ENCODE data around the gene PATJ.

PATJ gene

DNA sequence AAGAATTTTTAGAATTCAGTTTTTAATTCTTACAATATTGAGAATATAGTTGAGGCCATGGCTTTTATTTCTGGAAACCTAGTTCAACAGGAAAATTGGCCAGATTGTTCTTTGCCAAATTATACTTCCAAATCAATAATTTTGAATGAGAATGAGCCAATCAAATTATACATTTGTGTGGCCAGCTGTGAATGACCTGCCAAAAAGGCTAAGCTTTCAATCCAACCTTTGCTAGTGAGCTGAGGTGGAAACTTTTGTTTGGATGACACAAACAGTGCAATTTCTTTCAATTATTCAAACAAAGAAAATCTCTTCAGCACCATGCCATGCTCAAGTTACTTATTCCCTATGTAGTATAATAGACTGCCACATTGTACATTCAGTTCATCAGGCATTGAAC lies 167.8 kb downstream of the PATJ start:
- no peak overlapping the region for H3K23ac ChIP-seq (ENCODE audit: low read length)
- no peak overlapping the region for H2BK120ac ChIP-seq (ENCODE audit: insufficient read depth, low read length, poor library complexity)
- no peak overlapping the region for H3K4ac ChIP-seq (ENCODE audit: low read depth, low read length)
- H2AFZ ChIP-seq (ENCODE audit: insufficient read depth, low read length, poor library complexity) = no peak overlapping the region
- no peak overlapping the region for H3K14ac ChIP-seq (ENCODE audit: low read length)
- no peaks in the 10 kb centered on the region for H3K9me3 ChIP-seq (ENCODE audit: insufficient read depth, low read depth, low read length)
- no peak overlapping the region for H4K91ac ChIP-seq (ENCODE audit: low read depth, low read length)
- H3K27ac ChIP-seq (ENCODE audit: low read depth, low read length) = no peak overlapping the region
- H3K27me3 ChIP-seq (ENCODE audit: insufficient read depth, low read length) = no peaks in the 10 kb centered on the region
- H3K79me2 ChIP-seq (ENCODE audit: control insufficient read depth, insufficient read depth, low read length, poor library complexity) = no peaks in the 10 kb centered on the region
- no peak overlapping the region for H2BK5ac ChIP-seq (ENCODE audit: low read depth, low read length, poor library complexity)
- H3K4me2 ChIP-seq (ENCODE audit: low read length) = no peak overlapping the region
- H3K18ac ChIP-seq (ENCODE audit: low read length) = no peak overlapping the region
- no peak overlapping the region for H3K4me3 ChIP-seq (ENCODE audit: low read depth, low read length)
- no peak overlapping the region for H2BK12ac ChIP-seq (ENCODE audit: low read length)
- H4K8ac ChIP-seq (ENCODE audit: low read depth, low read length) = no peak overlapping the region
- DNase-seq = no peak
- peaks cover 0 to 2% of the 10 kb centered on the region in 2 experiments for H3K4me1 ChIP-seq (ENCODE audit: control insufficient read depth in 1 of 2, insufficient read depth in 2 of 2, low read length in 2 of 2)
- no peak overlapping the region for H3K9ac ChIP-seq (ENCODE audit: low read length)
- peaks cover 4% of the 10 kb centered on the region in 2 experiments for H3K36me3 ChIP-seq (ENCODE audit: control insufficient read depth in 1 of 2, insufficient read depth in 2 of 2, low read length in 2 of 2)
- H4K12ac ChIP-seq (ENCODE audit: low read depth, low read length) = no peak overlapping the region
- no peaks in the 10 kb centered on the region for H3K79me1 ChIP-seq (ENCODE audit: low read length)
- no peak overlapping the region for H2AK5ac ChIP-seq (ENCODE audit: low read length)

DNA sequence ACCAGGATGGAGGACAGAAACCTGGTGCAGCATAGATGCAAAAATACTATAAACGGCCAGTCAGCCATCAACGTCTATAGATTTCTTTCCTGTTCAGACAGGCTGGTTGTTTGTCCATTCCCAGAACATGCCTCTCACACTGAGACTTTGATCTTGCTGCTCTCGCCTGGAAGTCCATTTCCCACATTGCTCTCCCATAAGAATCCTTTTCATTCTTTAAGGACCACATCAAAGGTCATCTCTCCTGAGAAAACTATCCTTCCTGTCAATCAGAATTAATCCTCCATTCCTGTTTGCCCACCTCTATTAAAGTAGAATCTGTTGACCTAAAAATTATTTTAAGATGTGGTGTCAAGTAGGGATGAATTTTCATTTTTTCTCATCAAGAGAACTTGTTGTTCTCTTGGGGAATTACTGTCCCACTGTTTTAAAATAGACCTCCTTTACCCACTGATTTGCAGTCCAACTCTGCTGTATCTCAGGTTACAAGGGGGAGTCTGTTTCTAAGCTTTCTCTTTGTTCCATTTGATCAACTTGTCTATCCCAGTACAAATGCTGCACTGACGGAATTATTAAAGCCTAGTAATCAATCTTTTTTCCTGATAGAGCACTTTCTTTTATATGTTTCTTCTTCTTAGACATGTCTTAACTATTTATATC lies 172.7 kb downstream of the PATJ start:
- no peaks in the 10 kb centered on the region for H3K27me3 ChIP-seq (ENCODE audit: insufficient read depth, low read length)
- DNase-seq = peak in 1 of 2 donors; percentile 3

DNA sequence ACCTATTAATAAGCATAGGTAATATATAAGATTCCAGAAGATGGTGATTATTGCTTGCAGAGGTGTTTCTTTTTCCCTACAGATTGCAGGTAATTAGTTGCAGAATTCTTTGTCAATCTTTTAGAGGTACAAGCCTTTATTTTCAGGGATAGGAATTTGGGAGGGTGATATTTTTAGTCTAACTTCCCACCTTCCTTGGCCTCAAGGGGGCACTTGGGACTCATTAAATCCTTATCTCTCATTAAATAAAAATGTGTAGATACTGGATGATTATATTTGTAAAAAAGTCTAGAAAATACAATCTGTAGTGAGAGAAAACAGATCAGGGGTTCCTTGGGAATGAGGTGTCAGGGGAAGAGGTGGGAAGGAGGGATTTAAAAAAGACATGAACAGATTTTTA lies 179.2 kb downstream of the PATJ start:
- H3K4ac ChIP-seq (ENCODE audit: low read depth, low read length) = no peak overlapping the region
- H4K8ac ChIP-seq (ENCODE audit: low read depth, low read length) = no peak overlapping the region
- no peak overlapping the region for H3K9ac ChIP-seq (ENCODE audit: low read length)
- no peak overlapping the region for H2AFZ ChIP-seq (ENCODE audit: insufficient read depth, low read length, poor library complexity)
- no peak overlapping the region for H2BK120ac ChIP-seq (ENCODE audit: insufficient read depth, low read length, poor library complexity)
- no peak overlapping the region for H3K4me3 ChIP-seq (ENCODE audit: low read depth, low read length)
- H3K4me1 ChIP-seq (ENCODE audit: control insufficient read depth in 1 of 2, insufficient read depth in 2 of 2, low read length in 2 of 2) = no peaks in the 10 kb centered on the region
- no peak overlapping the region for H3K27ac ChIP-seq (ENCODE audit: low read depth, low read length)
- no peak overlapping the region for H2AK5ac ChIP-seq (ENCODE audit: low read length)
- H4K91ac ChIP-seq (ENCODE audit: low read depth, low read length) = no peak overlapping the region
- H3K14ac ChIP-seq (ENCODE audit: low read length) = no peak overlapping the region
- no peak overlapping the region for H2BK12ac ChIP-seq (ENCODE audit: low read length)
- H3K79me2 ChIP-seq (ENCODE audit: control insufficient read depth, insufficient read depth, low read length, poor library complexity) = no peaks in the 10 kb centered on the region
- DNase-seq = no peak
- no peak overlapping the region for H4K12ac ChIP-seq (ENCODE audit: low read depth, low read length)
- peaks cover 4 to 8% of the 10 kb centered on the region in 2 experiments for H3K36me3 ChIP-seq (ENCODE audit: control insufficient read depth in 1 of 2, insufficient read depth in 2 of 2, low read length in 2 of 2)
- no peaks in the 10 kb centered on the region for H3K27me3 ChIP-seq (ENCODE audit: insufficient read depth, low read length)
- H3K9me3 ChIP-seq (ENCODE audit: insufficient read depth, low read depth, low read length) = no peaks in the 10 kb centered on the region
- no peak overlapping the region for H3K23ac ChIP-seq (ENCODE audit: low read length)
- H3K18ac ChIP-seq (ENCODE audit: low read length) = no peak overlapping the region
- no peaks in the 10 kb centered on the region for H3K79me1 ChIP-seq (ENCODE audit: low read length)
- H3K4me2 ChIP-seq (ENCODE audit: low read length) = no peak overlapping the region
- no peak overlapping the region for H2BK5ac ChIP-seq (ENCODE audit: low read depth, low read length, poor library complexity)

More for the DNA sequence above, 172.7 kb downstream of the PATJ start:
- H3K9me3 ChIP-seq (ENCODE audit: insufficient read depth, low read depth, low read length) = no peaks in the 10 kb centered on the region
- H2BK12ac ChIP-seq (ENCODE audit: low read length) = no peak overlapping the region
- H3K4me2 ChIP-seq (ENCODE audit: low read length) = no peak overlapping the region
- H4K12ac ChIP-seq (ENCODE audit: low read depth, low read length) = no peak overlapping the region
- no peak overlapping the region for H3K9ac ChIP-seq (ENCODE audit: low read length)
- H3K36me3 ChIP-seq (ENCODE audit: control insufficient read depth in 1 of 2, insufficient read depth in 2 of 2, low read length in 2 of 2) = peaks cover 2 to 4% of the 10 kb centered on the region in 2 experiments
- H3K79me1 ChIP-seq (ENCODE audit: low read length) = no peaks in the 10 kb centered on the region
- no peak overlapping the region for H3K4me3 ChIP-seq (ENCODE audit: low read depth, low read length)
- H2AFZ ChIP-seq (ENCODE audit: insufficient read depth, low read length, poor library complexity) = no peak overlapping the region
- peak overlapping the region; percentile 22 for H3K27ac ChIP-seq (ENCODE audit: low read depth, low read length)
- H2AK5ac ChIP-seq (ENCODE audit: low read length) = no peak overlapping the region
- no peak overlapping the region for H3K14ac ChIP-seq (ENCODE audit: low read length)
- H2BK120ac ChIP-seq (ENCODE audit: insufficient read depth, low read length, poor library complexity) = no peak overlapping the region
- H3K79me2 ChIP-seq (ENCODE audit: control insufficient read depth, insufficient read depth, low read length, poor library complexity) = no peaks in the 10 kb centered on the region
- H3K18ac ChIP-seq (ENCODE audit: low read length) = no peak overlapping the region
- peaks cover 0 to 2% of the 10 kb centered on the region in 2 experiments for H3K4me1 ChIP-seq (ENCODE audit: control insufficient read depth in 1 of 2, insufficient read depth in 2 of 2, low read length in 2 of 2)
- no peak overlapping the region for H2BK5ac ChIP-seq (ENCODE audit: low read depth, low read length, poor library complexity)
- no peak overlapping the region for H3K4ac ChIP-seq (ENCODE audit: low read depth, low read length)
- no CpG with 5 or more reads among the region's 4 CpGs for WGBS (ENCODE audit: extremely low coverage, insufficient coverage, insufficient read length)
- H3K23ac ChIP-seq (ENCODE audit: low read length) = no peak overlapping the region
- H4K91ac ChIP-seq (ENCODE audit: low read depth, low read length) = no peak overlapping the region
- no peak overlapping the region for H4K8ac ChIP-seq (ENCODE audit: low read depth, low read length)

DNA sequence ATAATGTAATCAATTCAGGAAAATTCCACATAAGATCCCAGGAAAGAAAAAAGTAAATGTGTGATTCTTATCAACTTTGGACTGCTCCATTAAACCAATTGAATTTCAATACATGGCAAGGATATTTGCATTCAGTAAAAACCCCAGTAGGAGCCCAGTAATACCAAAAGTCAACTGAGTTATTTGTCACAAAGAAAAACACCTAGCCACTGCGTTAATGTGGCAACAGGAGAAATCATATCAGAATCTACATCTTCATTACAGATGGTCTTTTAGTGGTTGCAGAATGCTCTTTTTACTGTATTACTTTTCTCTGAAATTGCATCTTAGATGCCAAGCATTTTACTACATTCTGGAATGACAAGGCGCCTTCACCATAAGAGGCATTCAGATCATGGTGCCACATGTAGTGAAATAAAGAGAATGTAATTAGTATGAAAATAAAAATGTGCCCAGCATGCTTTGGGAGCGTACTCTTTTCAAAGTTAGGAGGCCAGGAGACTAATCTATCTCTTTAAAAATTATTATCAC lies 180.7 kb downstream of the PATJ start:
- Histone ChIP-seq H3K4me1 (ENCODE audit: control insufficient read depth in 1 of 2, insufficient read depth in 2 of 2, low read length in 2 of 2) (no peaks in the 10 kb centered on the region), H2BK12ac (ENCODE audit: low read length) (no peak overlapping the region), H2BK120ac (ENCODE audit: insufficient read depth, low read length, poor library complexity) (no peak overlapping the region), H3K79me1 (ENCODE audit: low read length) (no peaks in the 10 kb centered on the region), H4K91ac (ENCODE audit: low read depth, low read length) (no peak overlapping the region), H3K4me3 (ENCODE audit: low read depth, low read length) (no peak overlapping the region), H3K9me3 (ENCODE audit: insufficient read depth, low read depth, low read length) (no peaks in the 10 kb centered on the region), H3K23ac (ENCODE audit: low read length) (no peak overlapping the region), H3K18ac (ENCODE audit: low read length) (no peak overlapping the region), H4K8ac (ENCODE audit: low read depth, low read length) (no peak overlapping the region), H3K4me2 (ENCODE audit: low read length) (no peak overlapping the region), H3K27me3 (ENCODE audit: insufficient read depth, low read length) (no peaks in the 10 kb centered on the region), H2AK5ac (ENCODE audit: low read length) (no peak overlapping the region), H2BK5ac (ENCODE audit: low read depth, low read length, poor library complexity) (no peak overlapping the region), H3K14ac (ENCODE audit: low read length) (no peak overlapping the region), H3K36me3 (ENCODE audit: control insufficient read depth in 1 of 2, insufficient read depth in 2 of 2, low read length in 2 of 2) (peaks cover 4 to 6% of the 10 kb centered on the region in 2 experiments), H4K12ac (ENCODE audit: low read depth, low read length) (no peak overlapping the region), H2AFZ (ENCODE audit: insufficient read depth, low read length, poor library complexity) (no peak overlapping the region), H3K27ac (ENCODE audit: low read depth, low read length) (no peak overlapping the region), H3K9ac (ENCODE audit: low read length) (no peak overlapping the region), H3K4ac (ENCODE audit: low read depth, low read length) (no peak overlapping the region), H3K79me2 (ENCODE audit: control insufficient read depth, insufficient read depth, low read length, poor library complexity) (no peaks in the 10 kb centered on the region)
- DNase-seq = peak; percentile 60 to 91
- WGBS (ENCODE audit: extremely low coverage, insufficient coverage, insufficient read length) = no CpG with 5 or more reads among the region's 3 CpGs

Measured in trophoblast cell (in vitro differentiated cells and primary cell).